ENCODE results near the gene SH3RF3.

- no peak for TF ChIP-seq CTCF (IDR thresholded peaks at IDR 0.05)
- TF ChIP-seq TCF7 (CRISPR knock-in tag; IDR thresholded peaks at IDR 0.05; ENCODE audit: low read depth) = no peak
Observed at GRCh38 chr2:109372614-109373013, 243.6 kb downstream of the SH3RF3 start.

Data from WTC11 (cell line).